CD4-positive, alpha-beta memory T cell (primary cell): ENCODE results near the gene KRTAP12-4. TPM values are rescaled to one million over a fixed set of nuclear protein-coding genes. Genes with fewer than 3 reads are reported as not detected.
"Not testable (repeated sequence)": the region's sequence is repeated elsewhere in the genome, so short reads cannot be mapped to it uniquely, and the experiment has no call there.

Experiments
- CTCF ChIA-PET: fragments of 350-600 bp; sonication (Branson Sonifier 250); formaldehyde crosslinking; loops from one replicate; lab custom pipeline; 2021; ENCODE audit warnings: inconsistent platforms; ENCODE audit not compliant: partially characterized antibody; lab: Charles Lee
- POLR2A ChIA-PET: fragments of 350-600 bp; sonication (Branson Sonifier 250); formaldehyde crosslinking; loops from one replicate; lab custom pipeline; 2021; ENCODE audit not compliant: partially characterized antibody; lab: Charles Lee
- DNase-seq, 5 donors: peaks; one replicate each; pipeline versions ENCODE4 v3.0.0 to v3.0.0-alpha.2; 2020 to 2022; ENCODE audit warnings: mixed read lengths in 1 of 5
- H3K27ac ChIP-seq: one replicate; pipeline ENCODE4 v1.7.0; 2013; ENCODE audit warnings: low read depth, low read length
- H3K27me3 ChIP-seq: 2 replicates; pipeline ENCODE4 v1.7.0; 2013; ENCODE audit warnings: mild to moderate bottlenecking, low read length, moderate library complexity; ENCODE audit not compliant: insufficient read depth
- H3K36me3 ChIP-seq: 2 replicates; pipeline ENCODE4 v1.7.0; 2013; ENCODE audit warnings: mild to moderate bottlenecking, low read length, moderate library complexity; ENCODE audit not compliant: insufficient read depth
- H3K4me1 ChIP-seq: 2 replicates; pipeline ENCODE4 v1.7.0; 2013; ENCODE audit warnings: mild to moderate bottlenecking, low read length, moderate library complexity; ENCODE audit not compliant: insufficient read depth
- H3K4me3 ChIP-seq, 2 donors: one replicate each; pipeline ENCODE4 v1.7.0; 2013; ENCODE audit warnings: low read length in 2 of 2, mild to moderate bottlenecking in 1 of 2
- H3K9me3 ChIP-seq, 2 donors: one replicate each; pipeline ENCODE4 v1.7.0; 2013; ENCODE audit warnings: low read length in 2 of 2, control low read depth in 1 of 2; ENCODE audit not compliant: control insufficient read depth in 1 of 2
- H3K27ac Mint-ChIP-seq, 7 donors: one replicate each; pipeline ENCODE4 v1.8.0; 2020 to 2021; ENCODE audit warnings: mixed read lengths in 7 of 7, mild to moderate bottlenecking in 6 of 7, inconsistent platforms in 3 of 7, moderate library complexity in 3 of 7
- H3K27me3 Mint-ChIP-seq, 2 donors: one replicate each; pipeline ENCODE4 v1.8.0; 2020 to 2021; ENCODE audit warnings: mixed read lengths in 2 of 2
- H3K36me3 Mint-ChIP-seq, 2 donors: one replicate each; pipeline ENCODE4 v1.8.0; 2020 to 2021; ENCODE audit warnings: mixed read lengths in 2 of 2, inconsistent platforms in 1 of 2, mild to moderate bottlenecking in 1 of 2
- H3K4me1 Mint-ChIP-seq, 4 donors: one replicate each; pipeline ENCODE4 v1.8.0; 2020 to 2021; ENCODE audit warnings: mixed read lengths in 4 of 4, mild to moderate bottlenecking in 1 of 4
- H3K4me3 Mint-ChIP-seq, 8 donors: one replicate each; pipeline ENCODE4 v1.8.0; 2020 to 2021; ENCODE audit warnings: mixed read lengths in 8 of 8, mild to moderate bottlenecking in 7 of 8, moderate library complexity in 6 of 8, inconsistent platforms in 3 of 8
- H3K9me3 Mint-ChIP-seq, 8 donors: one replicate each; pipeline ENCODE4 v1.8.0; 2020 to 2021; ENCODE audit warnings: mixed read lengths in 8 of 8, mild to moderate bottlenecking in 5 of 8, inconsistent platforms in 3 of 8, moderate library complexity in 1 of 8
- intact Hi-C: fragments of 100-400 bp; cut with micrococcal nuclease; formaldehyde crosslinking; loops from one replicate; pipeline ENCODE4 v1.15.1; 2023
- polyA plus RNA-seq, 2 donors: library from polyadenylated mRNA; unstranded; fragments of 300-500 nt; fragmentation: Illumina TruSeq; gene quantifications; one replicate each; pipeline ENCODE4 v1.2.3, GENCODE V29; 2021
- total RNA-seq, 2 experiments: library from RNA; stranded (reverse); gene quantifications; one replicate each; pipeline ENCODE4 v1.2.3, GENCODE V29; 2021

KRTAP12-4 gene
- total and polyA plus RNA-seq, 4 experiments from 2014 or later = not detected

DNA sequence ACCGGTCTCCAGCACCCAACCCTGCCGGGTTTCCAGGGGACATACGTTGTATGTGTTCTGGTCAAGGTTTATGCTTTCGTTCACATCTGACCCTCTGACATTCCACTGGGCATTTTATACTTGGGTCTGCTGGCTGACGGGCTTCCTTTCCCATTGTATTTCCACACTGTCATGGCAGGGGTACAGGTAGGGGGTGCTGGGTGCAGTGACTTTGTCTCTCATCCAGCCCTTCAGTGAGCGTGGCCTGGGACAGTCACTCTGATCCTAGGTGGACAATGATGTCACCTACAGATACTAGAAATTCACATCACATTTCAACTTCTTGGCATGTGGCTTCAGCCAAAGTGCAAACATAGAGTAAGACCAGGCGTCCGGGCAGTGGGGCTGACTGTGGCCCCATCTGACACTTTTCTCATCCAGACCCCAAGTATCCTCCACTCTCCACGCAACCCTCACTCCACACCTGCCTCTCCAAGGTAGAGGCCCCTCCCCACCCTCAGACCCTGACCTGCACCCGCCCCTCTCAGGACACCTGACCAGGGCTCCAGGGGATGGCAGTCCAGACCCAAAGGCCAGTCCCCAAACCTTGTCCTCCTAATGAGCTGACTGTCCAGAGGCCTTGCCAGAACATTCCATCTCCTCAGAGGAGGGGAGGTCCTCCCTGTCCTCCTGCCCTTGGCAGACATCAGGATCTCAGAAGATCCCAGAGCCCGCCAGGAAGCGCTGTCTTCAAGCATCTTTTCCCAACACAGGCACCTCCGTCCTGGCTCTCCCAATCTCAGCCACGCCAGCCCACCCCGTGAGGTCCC lies 18.0 kb downstream of the KRTAP12-4 start:
- Mint-ChIP-seq H3K27ac (no peak overlapping the region), H3K27me3 (peaks cover 1 to 12% of the 10 kb centered on the region in 2 donors), H3K4me3 (peak overlapping the region in 1 of 8 donors; percentile 55), H3K9me3 (peaks cover 3 to 37% (median 23%) of the 10 kb centered on the region in 8 donors), H3K36me3 (peaks cover 2 to 17% of the 10 kb centered on the region in 2 donors), H3K4me1 (peaks cover 0 to 5% (median 1%) of the 10 kb centered on the region in 4 donors)
- Histone ChIP-seq H3K4me3 (no peak overlapping the region), H3K4me1 (no peaks in the 10 kb centered on the region), H3K27ac (no peak overlapping the region), H3K9me3 (no peaks in the 10 kb centered on the region), H3K36me3 (no peaks in the 10 kb centered on the region), H3K27me3 (no peaks in the 10 kb centered on the region)
- DNase-seq = no peak
- ChIA-PET POLR2A (no interaction called here), CTCF (no interaction called here)
- intact Hi-C loops = no loop called here

- H3K4me3 Mint-ChIP-seq = no peak overlapping the region
Measured at GRCh38 chr21:44632067-44632466, 22.4 kb downstream of the KRTAP12-4 start.

DNA sequence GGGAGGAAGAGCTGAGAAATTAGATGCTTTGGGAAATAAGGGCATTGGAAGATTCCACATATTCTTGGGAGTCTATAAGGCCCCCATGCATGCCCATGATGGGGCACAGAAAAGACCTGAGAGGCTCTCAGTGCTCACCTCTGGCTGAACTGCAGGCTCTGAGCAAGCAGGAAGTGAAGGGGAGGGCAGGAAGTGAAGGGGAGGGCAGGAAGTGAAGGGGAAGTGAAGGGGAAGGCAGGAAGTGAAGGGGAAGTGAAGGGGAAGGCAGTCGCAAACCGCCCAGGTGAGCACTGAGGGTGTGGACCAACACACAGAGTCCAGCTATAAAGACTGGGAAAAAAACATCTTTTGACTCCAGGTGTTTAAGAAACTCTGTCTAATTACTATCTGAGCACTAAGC lies 24.0 kb downstream of the KRTAP12-4 start:
- peak overlapping the region in 6 of 8 donors; percentile 1 to 69 (median 34) for H3K4me3 Mint-ChIP-seq
- intact Hi-C loops = no loop called here

More at GRCh38 chr21:44632067-44632466, 22.4 kb downstream of the KRTAP12-4 start:
- Histone ChIP-seq H3K27ac (no peak overlapping the region), H3K36me3 (no peaks in the 10 kb centered on the region), H3K4me3 (no peak overlapping the region), H3K4me1 (peaks cover 22% of the 10 kb centered on the region), H3K9me3 (peaks cover 0 to 4% of the 10 kb centered on the region in 2 donors), H3K27me3 (no peaks in the 10 kb centered on the region)
- DNase-seq = no peak
- Mint-ChIP-seq H3K4me1 (peaks cover 10 to 25% (median 17%) of the 10 kb centered on the region in 4 donors), H3K27me3 (peaks cover 0 to 3% of the 10 kb centered on the region in 2 donors), H3K9me3 (peaks cover 0 to 40% (median 31%) of the 10 kb centered on the region in 8 donors), H3K36me3 (peaks cover 10 to 24% of the 10 kb centered on the region in 2 donors), H3K27ac (peak overlapping the region in 3 of 7 donors; percentile 50 to 77 (median 53))
- ChIA-PET POLR2A (interaction anchor here (1.8 to 3.8 kb wide), 2 partner anchors 13 to 26 kb away, joined by 5 to 16 read pairs; partner anchors contain the start of gene KRTAP12-3), CTCF (interaction anchor here (1.3 to 1.8 kb wide), 2 partner anchors 10 to 12 kb away, joined by 4 read pairs; no protein-coding TSS in a partner anchor)
- intact Hi-C loops = no loop called here

DNA sequence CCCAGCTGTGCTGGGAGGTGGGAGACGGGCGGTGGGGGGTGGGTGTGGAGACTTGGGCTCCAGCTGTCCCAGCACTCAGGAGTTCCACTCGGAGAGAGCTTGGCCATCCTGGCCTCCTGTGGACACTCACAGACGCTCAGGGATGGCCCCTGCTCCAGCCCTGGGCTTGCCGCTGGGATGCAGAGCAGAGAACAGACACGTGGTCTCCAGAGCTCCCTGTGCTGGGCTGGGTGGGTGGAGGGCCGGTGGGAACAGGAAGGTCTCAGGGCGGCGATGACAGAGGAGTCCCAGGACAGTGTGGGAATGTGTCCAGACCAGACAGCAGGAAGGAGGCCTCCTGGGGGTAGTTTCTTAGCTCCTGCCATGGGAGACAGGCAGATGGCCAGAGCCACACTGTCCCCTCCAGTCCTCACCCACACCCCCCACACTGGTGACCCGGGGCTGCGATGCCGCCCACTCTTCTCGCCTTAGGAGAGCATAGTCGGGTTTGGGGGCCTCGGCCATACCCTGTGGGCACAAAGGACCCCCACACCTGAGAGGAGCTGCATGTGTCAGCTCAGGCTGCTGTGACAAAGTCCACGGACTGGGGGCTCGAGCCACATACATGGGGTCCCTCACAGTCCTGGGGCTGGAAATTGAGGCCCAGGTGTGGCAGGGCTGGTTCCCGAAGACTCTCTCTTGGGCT lies 25.6 kb downstream of the KRTAP12-4 start:
- H3K9me3 Mint-ChIP-seq = peaks cover 0 to 54% (median 39%) of the 10 kb centered on the region in 8 donors
- peaks cover 10 to 31% (median 22%) of the 10 kb centered on the region in 4 donors for H3K4me1 Mint-ChIP-seq
- Histone ChIP-seq H3K4me1 (peaks cover 26% of the 10 kb centered on the region), H3K27ac (no peak overlapping the region), H3K4me3 (no peak overlapping the region), H3K9me3 (peaks cover 0 to 4% of the 10 kb centered on the region in 2 donors), H3K27me3 (no peaks in the 10 kb centered on the region), H3K36me3 (no peaks in the 10 kb centered on the region)
- intact Hi-C loops = no loop called here
- H3K36me3 Mint-ChIP-seq = peaks cover 12 to 35% of the 10 kb centered on the region in 2 donors
- H3K4me3 Mint-ChIP-seq = no peak overlapping the region
- POLR2A ChIA-PET = interaction anchor here (0.9 to 3.8 kb wide), 3 partner anchors 10 to 30 kb away, joined by 3 to 16 read pairs (median 3); partner anchors contain the start of gene KRTAP12-3
- H3K27ac Mint-ChIP-seq = peak overlapping the region in 3 of 7 donors; percentile 39 to 79 (median 60)
- CTCF ChIA-PET = interaction anchor here (1.6 to 2.9 kb wide), 2 partner anchors 10 to 114 kb away, joined by 4 to 9 read pairs; no protein-coding TSS in a partner anchor
- no peaks in the 10 kb centered on the region for H3K27me3 Mint-ChIP-seq
- DNase-seq = no peak

More for the DNA sequence above, 24.0 kb downstream of the KRTAP12-4 start:
- Mint-ChIP-seq H3K36me3 (peaks cover 10 to 24% of the 10 kb centered on the region in 2 donors), H3K27me3 (no peaks in the 10 kb centered on the region), H3K9me3 (peaks cover 0 to 43% (median 31%) of the 10 kb centered on the region in 8 donors), H3K27ac (peak overlapping the region; percentile 48 to 89 (median 72)), H3K4me1 (peaks cover 10 to 31% (median 20%) of the 10 kb centered on the region in 4 donors)
- no peak overlapping the region for H3K4me3 ChIP-seq
- H3K27ac ChIP-seq = no peak overlapping the region
- CTCF ChIA-PET = interaction anchor here (1.8 to 2.9 kb wide), 2 partner anchors 8 to 12 kb away, joined by 4 to 9 read pairs; no protein-coding TSS in a partner anchor
- peaks cover 26% of the 10 kb centered on the region for H3K4me1 ChIP-seq
- DNase-seq = no peak
- POLR2A ChIA-PET = interaction anchor here (1.1 to 3.8 kb wide), 2 partner anchors 11 to 27 kb away, joined by 4 to 16 read pairs; partner anchors contain the start of gene KRTAP12-3
- H3K27me3 ChIP-seq = no peaks in the 10 kb centered on the region
- H3K36me3 ChIP-seq = no peaks in the 10 kb centered on the region
- H3K9me3 ChIP-seq = peaks cover 0 to 4% of the 10 kb centered on the region in 2 donors

GRCh38 chr21:44627831-44628233 lies 26.6 kb downstream of the KRTAP12-4 start:
- H3K27ac ChIP-seq, DNase-seq, H3K27me3 ChIP-seq, H3K4me3 Mint-ChIP-seq, H3K9me3 ChIP-seq, H3K27me3 Mint-ChIP-seq, H3K4me3 ChIP-seq, intact Hi-C loops, H3K36me3 ChIP-seq: not testable (repeated sequence)
- Mint-ChIP-seq H3K9me3 (peaks cover 0 to 54% (median 43%) of the 10 kb centered on the region in 8 donors), H3K4me1 (peaks cover 10 to 34% (median 25%) of the 10 kb centered on the region in 4 donors), H3K27ac (peak overlapping the region in 1 of 7 donors; percentile 27), H3K36me3 (peaks cover 17 to 42% of the 10 kb centered on the region in 2 donors)
- ChIA-PET POLR2A (interaction anchor here (1.1 kb wide), 1 partner anchor 30 kb away, joined by 4 read pairs; the partner anchor contains the start of gene KRTAP12-3), CTCF (interaction anchor here (1.6 kb wide), 1 partner anchor 115 kb away, joined by 4 read pairs; no protein-coding TSS in a partner anchor)
- peaks cover 26% of the 10 kb centered on the region for H3K4me1 ChIP-seq

DNA sequence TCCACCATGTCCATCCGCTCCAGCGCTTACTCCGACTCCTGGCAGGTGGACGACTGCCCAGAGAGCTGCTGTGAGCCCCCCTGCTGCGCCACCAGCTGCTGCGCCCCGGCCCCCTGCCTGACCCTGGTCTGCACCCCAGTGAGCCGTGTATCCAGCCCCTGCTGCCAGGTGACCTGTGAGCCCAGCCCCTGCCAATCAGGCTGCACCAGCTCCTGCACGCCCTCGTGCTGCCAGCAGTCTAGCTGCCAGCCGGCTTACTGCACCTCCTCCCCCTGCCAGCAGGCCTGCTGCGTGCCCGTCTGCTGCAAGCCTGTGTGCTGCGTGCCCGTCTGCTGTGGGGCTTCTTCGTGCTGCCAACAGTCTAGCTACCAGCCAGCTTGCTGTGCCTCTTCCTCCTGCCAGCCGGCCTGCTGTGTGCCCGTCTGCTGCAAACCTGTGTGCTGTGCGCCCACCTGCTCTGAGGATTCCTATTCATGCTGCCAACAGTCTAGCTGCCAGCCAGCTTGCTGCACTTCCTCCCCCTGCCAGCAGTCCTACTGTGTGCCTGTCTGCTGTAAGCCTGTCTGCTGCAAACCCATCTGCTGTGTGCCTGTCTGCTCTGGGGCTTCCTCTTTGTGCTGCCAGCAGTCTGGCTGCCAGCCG lies 27.2 kb downstream of the KRTAP12-4 start:
- H3K27me3 ChIP-seq, H3K27ac ChIP-seq, H3K9me3 ChIP-seq, intact Hi-C loops, H3K27me3 Mint-ChIP-seq, DNase-seq, H3K36me3 ChIP-seq, H3K4me3 ChIP-seq: not testable (repeated sequence)
- Mint-ChIP-seq H3K9me3 (peaks cover 0 to 53% (median 47%) of the 10 kb centered on the region in 8 donors), H3K36me3 (peaks cover 17 to 47% of the 10 kb centered on the region in 2 donors), H3K27ac (peak overlapping the region in 1 of 7 donors; percentile 80), H3K4me1 (peaks cover 10 to 34% (median 25%) of the 10 kb centered on the region in 4 donors), H3K4me3 (peak overlapping the region in 1 of 8 donors; percentile 39)
- peaks cover 26% of the 10 kb centered on the region for H3K4me1 ChIP-seq
- ChIA-PET POLR2A (interaction anchor here (1.1 to 1.7 kb wide), 2 partner anchors 26 to 30 kb away, joined by 4 read pairs; partner anchors contain the start of gene KRTAP12-3), CTCF (interaction anchor here (1.6 kb wide), 1 partner anchor 115 kb away, joined by 4 read pairs; no protein-coding TSS in a partner anchor)
